Neural cell (in vitro differentiated cells): Measurements from ENCODE around the gene ZBTB46. TPM values are rescaled to one million over a fixed set of nuclear protein-coding genes. Genes with fewer than 3 reads are reported as not detected.

Experiments
- H2AFZ ChIP-seq: fragments of 200-600, 300-800 bp; sonication (generic), shearing (Covaris generic); 2 replicates; pipeline ENCODE4 v1.6.0; 2014; ENCODE audit warnings: low read depth, mild to moderate bottlenecking, antibody characterized with exemption, low read length, moderate library complexity
- H3F3A ChIP-seq: fragments of 200-600 bp; shearing (Covaris generic); 2 replicates; pipeline ENCODE4 v1.6.1; 2016; ENCODE audit warnings: mild to moderate bottlenecking, moderate library complexity, mixed read lengths, antibody characterized with exemption, low read length; ENCODE audit not compliant: insufficient read depth, poor library complexity, severe bottlenecking
- H3K27ac ChIP-seq: fragments of 200-600, 300-800 bp; sonication (generic), shearing (Covaris generic); 2 replicates; pipeline ENCODE4 v1.5.1; 2014; ENCODE audit warnings: mild to moderate bottlenecking, low read length, moderate library complexity
- H3K27me3 ChIP-seq: fragments of 300-800, 200-600 bp; sonication (generic), shearing (Covaris generic); 2 replicates; pipeline ENCODE4 v1.6.0; 2014; ENCODE audit warnings: mild to moderate bottlenecking, low read depth, low read length, moderate library complexity; ENCODE audit not compliant: insufficient read depth
- H3K36me3 ChIP-seq: fragments of 300-800, 200-600 bp; sonication (generic), shearing (Covaris generic); 2 replicates; pipeline ENCODE4 v1.5.1; 2014; ENCODE audit warnings: mild to moderate bottlenecking, antibody characterized with exemption, low read length, moderate library complexity; ENCODE audit not compliant: insufficient read depth
- H3K4me2 ChIP-seq: fragments of 300-800, 200-600 bp; sonication (generic), shearing (Covaris generic); 2 replicates; pipeline ENCODE4 v1.6.0; 2014; ENCODE audit warnings: mild to moderate bottlenecking, low read length
- H3K4me3 ChIP-seq: fragments of 300-800, 200-600 bp; sonication (generic), shearing (Covaris generic); 2 replicates; pipeline ENCODE4 v1.5.1; 2014; ENCODE audit warnings: mild to moderate bottlenecking, low read length, moderate library complexity
- H3K79me2 ChIP-seq: fragments of 200-600 bp; shearing (Covaris generic); replicated peaks from 2 replicates; pipeline ENCODE4 v1.6.0; 2014; ENCODE audit warnings: mild to moderate bottlenecking, low read length, moderate library complexity; ENCODE audit not compliant: insufficient read depth
- H3K9ac ChIP-seq: fragments of 300-800, 200-600 bp; sonication (generic), shearing (Covaris generic); 2 replicates; pipeline ENCODE4 v1.6.1; 2016; ENCODE audit warnings: mild to moderate bottlenecking, low read length, mixed read lengths
- H3K9me2 ChIP-seq: fragments of 200-600 bp; shearing (Covaris generic); 2 replicates; pipeline ENCODE4 v1.6.1; 2016; ENCODE audit warnings: mild to moderate bottlenecking, low read length, mixed read lengths; ENCODE audit not compliant: insufficient read depth
- H3K9me3 ChIP-seq: fragments of 200-600, 300-800 bp; sonication (generic), shearing (Covaris generic); 2 replicates; pipeline ENCODE4 v1.6.1; 2016; ENCODE audit warnings: mild to moderate bottlenecking, mixed run types, low read length, moderate library complexity, mixed read lengths
- H4K20me1 ChIP-seq: fragments of 200-600 bp; shearing (Covaris generic); 2 replicates; pipeline ENCODE4 v1.6.1; 2016; ENCODE audit warnings: mild to moderate bottlenecking, mixed run types; ENCODE audit not compliant: insufficient read depth
- CTCF ChIP-seq: fragments of 450-650 bp; IDR thresholded peaks from 2 replicates; pipeline ENCODE4 v1.5.1; 2014; ENCODE audit warnings: antibody characterized with exemption, mild to moderate bottlenecking, moderate library complexity; ENCODE audit not compliant: poor library complexity, severe bottlenecking
- EP300 ChIP-seq: fragments of 450-650 bp; conservative IDR thresholded peaks from 2 replicates; pipeline ENCODE4 v1.6.1; 2014; ENCODE audit warnings: antibody characterized with exemption, mild to moderate bottlenecking, moderate library complexity; ENCODE audit not compliant: poor library complexity, severe bottlenecking
- EZH2 ChIP-seq: fragments of 200-600, 300-800 bp; shearing (Covaris generic), sonication (generic); IDR thresholded peaks from 2 replicates; pipeline ENCODE4 v1.6.1; 2014; ENCODE audit warnings: antibody characterized with exemption, low read length, borderline replicate concordance, mild to moderate bottlenecking; ENCODE audit not compliant: insufficient read depth, poor library complexity, severe bottlenecking
- MXI1 ChIP-seq: fragments of 450-650 bp; conservative IDR thresholded peaks from 2 replicates; pipeline ENCODE4 v1.6.1; 2014; ENCODE audit warnings: antibody characterized with exemption, mild to moderate bottlenecking; ENCODE audit not compliant: poor library complexity, severe bottlenecking
- POLR2AphosphoS5 ChIP-seq: IDR thresholded peaks from 2 replicates; pipeline ENCODE4 v1.6.1; 2012
- RAD21 ChIP-seq: fragments of 450-650 bp; conservative IDR thresholded peaks from 2 replicates; pipeline ENCODE4 v1.6.1; 2014; ENCODE audit warnings: antibody characterized with exemption, mild to moderate bottlenecking, moderate library complexity
- SMC3 ChIP-seq: fragments of 450-650 bp; conservative IDR thresholded peaks from 2 replicates; pipeline ENCODE4 v1.6.1; 2014; ENCODE audit warnings: antibody characterized with exemption, mild to moderate bottlenecking, moderate library complexity; ENCODE audit not compliant: poor library complexity
- TAF1 ChIP-seq: IDR thresholded peaks from 2 replicates; pipeline ENCODE4 v1.6.1; 2012; ENCODE audit warnings: low read depth
- polyA plus RNA-seq: library from polyadenylated mRNA; depleted of rRNA; stranded (reverse); fragments of >200 nt; gene quantifications from 2 replicates; pipeline ENCODE4 v1.2.3, GENCODE V29; 2014
- TF ChIP-seq, protein P1 (sequence below): IDR thresholded peaks from 2 replicates; pipeline ENCODE4 v1.6.1; 2012; ENCODE audit warnings: borderline replicate concordance

ZBTB46 gene
- polyA plus RNA-seq, 1 donor from 2014 or later, result 15.0 TPM

DNA sequence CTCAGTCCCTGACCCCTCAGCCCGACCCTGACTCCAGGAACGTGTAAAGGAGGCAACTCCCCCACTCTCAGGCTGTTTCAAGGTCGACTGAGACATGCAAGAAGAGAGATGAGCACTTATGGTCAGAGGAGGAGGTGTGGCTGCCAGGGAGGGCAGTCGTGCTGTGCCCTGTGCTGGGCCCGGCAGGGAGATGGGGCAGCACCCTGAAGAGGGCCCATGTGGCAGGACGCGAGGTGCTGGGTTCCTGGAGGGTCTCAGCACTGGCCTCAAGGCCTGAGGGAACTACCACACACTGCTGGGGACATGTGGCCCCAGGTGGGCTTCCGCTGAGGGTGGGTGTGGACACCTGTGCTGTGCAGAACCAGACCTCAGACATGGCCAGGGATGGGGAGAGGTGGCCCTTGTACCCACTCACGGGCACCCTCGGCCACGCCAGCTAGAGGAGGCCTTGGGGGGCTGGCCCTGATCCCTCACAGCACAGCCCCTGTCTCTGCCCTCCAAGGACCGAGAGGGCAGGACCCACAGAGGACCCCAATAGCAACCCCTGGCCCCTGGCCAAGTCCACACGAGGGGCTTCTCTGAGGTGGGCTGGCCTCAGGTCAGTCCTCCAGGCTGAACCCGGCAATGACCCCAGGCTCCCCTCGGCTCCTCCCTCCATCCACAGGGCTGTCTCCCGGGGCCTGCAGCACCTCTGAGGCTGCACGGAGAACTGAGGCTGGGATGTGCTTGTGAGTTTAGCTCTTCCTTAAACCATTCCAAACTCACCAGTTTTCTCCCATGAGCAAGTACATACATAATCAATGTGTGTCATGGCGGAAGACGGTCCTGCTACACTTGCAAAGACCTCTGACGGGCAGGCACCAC, 82.8 kb downstream of the ZBTB46 start:
- Histone ChIP-seq H3K27ac (no peak overlapping the region), H3K4me2 (no peak overlapping the region), H3F3A (no peaks in the 10 kb centered on the region), H3K36me3 (no peaks in the 10 kb centered on the region), H3K9me3 (no peaks in the 10 kb centered on the region), H4K20me1 (no peaks in the 10 kb centered on the region), H2AFZ (no peak overlapping the region), H3K27me3 (no peaks in the 10 kb centered on the region), H3K79me2 (no peaks in the 10 kb centered on the region), H3K4me3 (no peak overlapping the region), H3K9ac (no peak overlapping the region), H3K9me2 (no peaks in the 10 kb centered on the region)
- TF ChIP-seq EZH2 (no peak), TAF1 (no peak), RAD21 (no peak), POLR2AphosphoS5 (no peak), SMC3 (no peak), EP300 (no peak), CTCF (no peak), MXI1 (no peak)
- TF ChIP-seq, protein P1, sequence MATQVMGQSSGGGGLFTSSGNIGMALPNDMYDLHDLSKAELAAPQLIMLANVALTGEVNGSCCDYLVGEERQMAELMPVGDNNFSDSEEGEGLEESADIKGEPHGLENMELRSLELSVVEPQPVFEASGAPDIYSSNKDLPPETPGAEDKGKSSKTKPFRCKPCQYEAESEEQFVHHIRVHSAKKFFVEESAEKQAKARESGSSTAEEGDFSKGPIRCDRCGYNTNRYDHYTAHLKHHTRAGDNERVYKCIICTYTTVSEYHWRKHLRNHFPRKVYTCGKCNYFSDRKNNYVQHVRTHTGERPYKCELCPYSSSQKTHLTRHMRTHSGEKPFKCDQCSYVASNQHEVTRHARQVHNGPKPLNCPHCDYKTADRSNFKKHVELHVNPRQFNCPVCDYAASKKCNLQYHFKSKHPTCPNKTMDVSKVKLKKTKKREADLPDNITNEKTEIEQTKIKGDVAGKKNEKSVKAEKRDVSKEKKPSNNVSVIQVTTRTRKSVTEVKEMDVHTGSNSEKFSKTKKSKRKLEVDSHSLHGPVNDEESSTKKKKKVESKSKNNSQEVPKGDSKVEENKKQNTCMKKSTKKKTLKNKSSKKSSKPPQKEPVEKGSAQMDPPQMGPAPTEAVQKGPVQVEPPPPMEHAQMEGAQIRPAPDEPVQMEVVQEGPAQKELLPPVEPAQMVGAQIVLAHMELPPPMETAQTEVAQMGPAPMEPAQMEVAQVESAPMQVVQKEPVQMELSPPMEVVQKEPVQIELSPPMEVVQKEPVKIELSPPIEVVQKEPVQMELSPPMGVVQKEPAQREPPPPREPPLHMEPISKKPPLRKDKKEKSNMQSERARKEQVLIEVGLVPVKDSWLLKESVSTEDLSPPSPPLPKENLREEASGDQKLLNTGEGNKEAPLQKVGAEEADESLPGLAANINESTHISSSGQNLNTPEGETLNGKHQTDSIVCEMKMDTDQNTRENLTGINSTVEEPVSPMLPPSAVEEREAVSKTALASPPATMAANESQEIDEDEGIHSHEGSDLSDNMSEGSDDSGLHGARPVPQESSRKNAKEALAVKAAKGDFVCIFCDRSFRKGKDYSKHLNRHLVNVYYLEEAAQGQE, result no peak

GRCh38 chr20:63747622-63748069, 83.4 kb downstream of the ZBTB46 start:
- Histone ChIP-seq H3K9me2 (no peaks in the 10 kb centered on the region), H3K9me3 (no peaks in the 10 kb centered on the region), H3K36me3 (no peaks in the 10 kb centered on the region), H3K27me3 (no peaks in the 10 kb centered on the region), H4K20me1 (no peaks in the 10 kb centered on the region), H3K4me3 (no peak overlapping the region), H3K9ac (no peak overlapping the region), H2AFZ (no peak overlapping the region), H3K27ac (no peak overlapping the region), H3K79me2 (no peaks in the 10 kb centered on the region), H3K4me2 (no peak overlapping the region), H3F3A (no peaks in the 10 kb centered on the region)
- no peak for TF ChIP-seq POLR2AphosphoS5
- no peak for TF ChIP-seq MXI1
- TF ChIP-seq, protein P1, result no peak
- no peak for TF ChIP-seq CTCF
